22Rv1 (cell line): ENCODE measurements around the gene SUCO.

Experiments used
- CTCF ChIP-seq: fragments of 450-650 bp; IDR thresholded peaks from 2 replicates; pipeline ENCODE4 v1.5.1; 2017; ENCODE audit warnings: mild to moderate bottlenecking
- ZFX ChIP-seq: fragments of 450-650 bp; IDR thresholded peaks from 2 replicates; pipeline ENCODE4 v1.6.1; 2017; ENCODE audit warnings: antibody characterized with exemption, borderline replicate concordance

- no peak for TF ChIP-seq CTCF
- no peak for TF ChIP-seq ZFX
Observed at GRCh38 chr1:172554915-172555314, 22.0 kb downstream of the SUCO start.
